ENCODE measurements around the gene AFAP1L2. TPM values are rescaled to one million over a fixed set of nuclear protein-coding genes. Genes with fewer than 3 reads are reported as not detected.

Gene AFAP1L2
- total RNA-seq, 1 donor from 2014 or later, result 6.3 TPM

DNA sequence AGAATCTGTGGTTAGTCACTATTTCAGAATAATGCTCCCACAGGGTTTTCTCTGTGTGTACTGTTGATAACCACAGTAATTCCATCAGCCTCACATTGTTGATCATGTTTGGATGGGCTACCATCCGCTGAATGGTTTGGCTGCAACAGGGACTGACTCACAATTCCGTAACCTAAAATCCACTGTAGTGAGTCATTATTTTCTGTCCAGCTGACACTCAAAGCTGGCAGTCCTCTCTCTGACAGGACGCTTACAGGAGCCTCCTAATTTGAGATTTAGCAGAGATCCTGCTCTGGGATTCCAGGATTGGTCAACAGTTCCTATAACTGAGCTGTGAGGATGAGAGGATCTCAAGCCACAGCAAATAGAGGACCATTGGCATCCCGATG, 132.5 kb downstream of the AFAP1L2 start:
- peak; percentile 31 for DNase-seq (ENCODE audit: low spot score)

DNA sequence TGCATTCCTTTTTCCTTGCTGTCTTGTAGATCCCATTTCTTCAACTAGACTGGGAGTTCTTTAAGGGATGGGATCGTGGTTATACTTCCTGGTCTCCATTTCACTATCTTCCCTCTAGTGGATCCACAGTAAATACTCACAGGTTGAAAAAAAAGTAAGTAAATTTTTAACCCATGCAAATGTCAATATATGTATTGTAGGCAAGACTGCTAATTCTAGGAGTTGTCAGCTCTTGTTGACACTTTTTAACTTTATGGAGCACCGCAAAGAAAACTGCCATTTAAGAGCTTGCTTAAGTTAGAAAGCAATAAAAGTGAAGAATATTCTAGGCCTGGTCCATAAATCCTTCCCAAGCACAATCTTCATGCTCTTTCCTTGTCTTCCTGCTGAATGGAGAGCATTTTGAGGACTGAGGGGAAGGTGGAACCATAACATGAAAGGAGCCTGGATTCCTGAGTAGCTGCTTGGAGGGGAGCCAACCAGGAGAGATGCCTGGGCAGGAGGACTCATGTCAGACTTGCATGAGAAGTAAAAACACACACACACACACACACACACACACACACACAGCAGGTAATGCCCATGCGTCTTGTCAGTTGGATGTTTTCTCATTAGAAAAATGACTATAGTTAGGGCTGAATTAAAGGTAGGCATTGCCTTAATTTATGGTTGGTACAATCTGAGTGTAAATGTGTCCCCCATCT, 133.1 kb downstream of the AFAP1L2 start:
- DNase-seq (ENCODE audit: low spot score), result peak; percentile 40

- DNase-seq (ENCODE audit: low spot score), result peak; percentile 48
These were observed 137.8 kb downstream of the AFAP1L2 start for GRCh38 chr10:114266521-114266920.

DNA sequence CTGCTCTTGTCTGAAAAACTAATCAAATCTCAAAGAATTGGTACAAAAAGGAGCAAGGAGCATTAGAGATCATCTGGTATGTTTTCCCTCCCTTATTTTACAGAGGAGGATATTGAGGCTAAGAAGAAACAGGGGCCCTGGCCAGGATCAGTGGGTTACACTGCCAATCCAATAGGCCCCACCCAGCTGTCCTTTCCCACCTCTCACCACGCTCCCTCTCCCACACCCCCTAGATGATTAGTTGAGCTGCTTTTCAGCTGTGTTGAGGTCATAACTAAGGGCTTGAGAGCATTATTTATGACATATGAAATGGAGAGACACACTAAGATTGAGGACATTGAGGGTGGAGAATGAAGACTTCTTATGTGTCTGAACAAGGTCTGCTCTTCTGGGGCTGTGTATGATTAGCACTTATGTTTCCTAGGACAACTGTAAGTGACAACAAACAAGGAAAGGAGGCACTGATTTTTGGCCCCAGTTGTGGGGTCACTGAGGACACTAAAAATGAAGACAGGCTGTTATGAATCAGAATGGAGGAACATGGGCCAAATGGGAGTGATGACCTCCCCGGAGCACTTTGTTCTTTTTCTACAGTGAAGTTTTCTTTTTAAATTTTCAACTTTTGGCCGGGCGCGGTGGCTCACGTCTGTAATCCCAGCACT, 138.8 kb downstream of the AFAP1L2 start:
- DNase-seq (ENCODE audit: low spot score), result no peak

DNA sequence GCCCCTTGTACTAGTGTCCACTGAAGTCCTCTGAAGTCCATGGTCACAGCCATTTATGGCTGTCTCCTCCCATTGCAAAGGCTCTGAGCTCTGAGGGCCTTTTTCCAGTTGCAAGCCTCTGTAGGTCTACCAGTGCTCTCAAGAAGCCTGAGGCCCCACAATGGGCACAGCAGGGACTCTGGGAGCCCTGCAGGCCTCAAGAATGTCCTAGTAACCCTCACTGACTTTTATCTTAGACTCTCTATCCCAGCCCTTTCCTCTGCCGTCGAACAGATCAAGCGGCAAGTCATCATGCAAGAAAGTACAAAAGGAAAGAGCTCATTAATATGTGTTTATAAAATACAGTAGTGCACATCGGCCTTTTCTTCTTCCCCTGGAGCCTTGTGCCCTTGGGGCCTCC, 141.8 kb downstream of the AFAP1L2 start:
- DNase-seq (ENCODE audit: low spot score), result no peak

GRCh38 chr10:114261076-114261475, 143.2 kb downstream of the AFAP1L2 start:
- DNase-seq (ENCODE audit: low spot score), result no peak

DNA sequence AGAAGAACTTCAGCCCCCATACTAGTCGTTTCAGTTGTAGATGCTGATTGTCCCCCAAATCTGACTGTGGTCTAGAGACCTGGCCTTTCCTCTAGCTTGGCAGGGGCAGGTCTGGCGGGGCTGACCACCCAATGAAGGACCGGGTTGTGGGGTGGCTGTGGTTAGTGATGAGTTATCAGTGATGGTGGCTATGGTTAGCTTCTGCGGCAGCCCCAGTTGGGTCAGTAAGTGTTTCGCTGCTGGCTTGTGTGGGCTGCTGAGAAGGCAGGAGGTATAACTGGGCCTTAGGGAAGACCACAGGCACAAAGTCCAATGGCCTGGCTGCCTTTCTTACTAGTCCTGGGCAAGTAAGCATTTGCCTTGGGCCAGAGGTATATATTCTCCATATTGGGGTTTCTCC, 143.9 kb downstream of the AFAP1L2 start:
- DNase-seq (ENCODE audit: low spot score), result no peak

GRCh38 chr10:114259824-114260223, 144.5 kb downstream of the AFAP1L2 start:
- DNase-seq (ENCODE audit: low spot score), result no peak

DNA sequence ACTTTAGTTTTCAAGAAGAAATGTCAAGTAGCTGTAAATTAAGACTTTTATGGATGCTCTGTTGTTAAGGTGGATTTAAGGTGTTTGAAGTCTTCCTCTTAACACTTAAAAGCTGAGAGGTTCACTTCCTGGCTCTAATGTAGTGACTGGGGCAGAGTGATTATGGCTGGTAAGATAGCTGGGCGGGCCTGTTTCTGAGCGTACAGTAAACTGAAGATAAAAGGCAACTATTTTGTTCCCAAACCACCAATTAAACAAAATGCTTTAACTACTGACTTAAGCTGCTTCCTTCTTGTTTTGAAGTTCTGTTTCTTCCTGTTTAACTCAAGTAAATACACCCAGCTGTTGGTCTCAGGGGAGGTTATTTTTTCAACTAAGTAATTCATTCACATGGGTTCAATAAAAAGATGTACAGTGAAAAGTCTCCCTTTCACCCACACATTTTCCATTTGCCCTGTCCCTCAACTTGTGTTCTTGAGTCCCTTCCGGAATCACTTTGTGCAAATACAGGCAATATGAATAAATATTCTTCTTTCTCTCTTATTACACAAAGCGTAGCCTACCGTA, 145.9 kb downstream of the AFAP1L2 start:
- DNase-seq (ENCODE audit: low spot score), result no peak

DNA sequence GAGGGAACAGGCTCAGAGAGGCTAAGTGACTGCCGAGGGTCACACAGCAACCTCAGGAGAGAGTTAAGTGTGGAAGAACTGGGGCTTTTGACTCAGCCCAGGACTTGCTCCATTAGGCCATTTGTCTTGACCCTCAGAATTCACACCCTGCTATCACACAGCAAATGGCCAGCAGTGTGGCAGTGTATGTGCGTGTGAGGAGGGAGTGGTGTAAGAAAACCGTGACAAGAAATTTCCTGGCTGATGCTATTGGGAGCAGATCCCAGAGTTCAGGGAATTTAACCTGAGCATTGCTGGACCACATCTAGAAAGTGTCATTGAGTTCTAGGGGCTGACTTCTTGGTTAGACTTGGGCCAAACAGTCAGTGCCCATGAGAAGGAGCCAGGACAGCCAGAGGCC, 146.8 kb downstream of the AFAP1L2 start:
- no peak for DNase-seq (ENCODE audit: low spot score)

GRCh38 chr10:114256822-114257221, 147.5 kb downstream of the AFAP1L2 start:
- no peak for DNase-seq (ENCODE audit: low spot score)

GRCh38 chr10:114256008-114256765, 148.1 kb downstream of the AFAP1L2 start:
- no peak for DNase-seq (ENCODE audit: low spot score)

- DNase-seq (ENCODE audit: low spot score), result no peak
These were observed 149.1 kb downstream of the AFAP1L2 start for GRCh38 chr10:114255227-114255626.

GRCh38 chr10:114252883-114253282, 151.4 kb downstream of the AFAP1L2 start:
- no peak for DNase-seq (ENCODE audit: low spot score)

DNA sequence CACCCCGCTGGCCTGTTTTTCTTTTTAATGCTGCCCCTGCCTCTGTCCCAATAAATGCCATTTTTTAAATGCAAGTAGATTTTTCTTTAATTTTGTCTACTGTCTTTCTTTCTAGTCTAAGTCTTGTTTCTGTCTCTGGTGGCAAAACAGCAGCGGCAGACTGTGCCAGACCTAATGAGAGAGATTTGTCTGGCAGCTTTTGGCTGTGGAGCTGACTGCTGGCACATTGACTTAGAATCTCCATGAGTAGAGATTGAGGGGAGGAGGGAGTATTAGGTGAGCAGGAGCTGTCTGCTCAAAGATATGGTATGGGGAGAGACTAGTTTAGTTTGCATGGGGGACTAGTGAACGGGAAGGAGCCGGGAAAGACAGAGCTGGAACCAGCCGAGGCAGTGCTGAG, 152.2 kb downstream of the AFAP1L2 start:
- DNase-seq (ENCODE audit: low spot score), result no peak

GRCh38 chr10:114250716-114251115, 153.6 kb downstream of the AFAP1L2 start:
- DNase-seq (ENCODE audit: low spot score), result no peak

- DNase-seq (ENCODE audit: low spot score), result no peak
These were observed 154.1 kb downstream of the AFAP1L2 start for GRCh38 chr10:114250236-114250635.

- DNase-seq (ENCODE audit: low spot score), result peak; percentile 48
These were observed 157.5 kb downstream of the AFAP1L2 start for GRCh38 chr10:114246679-114247305.

DNA sequence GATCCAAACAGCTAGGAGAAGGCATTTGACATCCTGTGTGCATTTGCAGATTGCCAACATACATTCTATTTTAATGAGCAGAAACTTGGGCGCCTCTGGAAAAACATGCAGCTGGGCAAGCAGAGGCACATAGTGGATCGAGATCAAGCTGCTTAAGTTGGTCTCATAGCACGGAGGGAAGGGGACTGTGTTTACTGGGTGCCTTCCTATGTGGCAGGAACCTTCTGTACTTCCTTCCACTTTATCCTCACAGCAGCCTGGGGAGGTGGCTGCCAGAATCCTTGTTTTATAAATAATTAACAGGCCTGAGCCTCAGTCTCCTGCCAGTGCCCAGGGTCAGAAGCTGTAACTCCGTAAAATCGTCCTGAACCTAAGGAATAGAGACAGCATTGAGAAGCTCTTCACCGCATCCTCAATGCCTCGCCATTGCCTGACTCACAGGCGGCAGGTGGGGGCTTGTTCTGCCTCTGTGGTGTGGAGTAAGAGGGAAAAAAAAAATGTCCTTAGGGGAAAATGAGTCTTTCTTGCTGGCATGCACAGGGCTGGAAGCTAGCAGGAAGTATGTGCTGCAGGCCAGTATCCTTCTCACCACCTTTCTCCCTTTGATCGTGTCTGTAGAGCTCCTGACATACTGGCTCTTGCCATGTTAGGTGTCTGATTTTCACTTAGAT, 159.0 kb downstream of the AFAP1L2 start:
- DNase-seq (ENCODE audit: low spot score), result peak; percentile 34
